Ishikawa (cell line): ENCODE measurements around the gene KLF2.

Source experiments
- CEBPB ChIP-seq: IDR thresholded peaks from 2 replicates; pipeline ENCODE4 v1.6.1; 2012
- CREB1 ChIP-seq: IDR thresholded peaks from 2 replicates; pipeline ENCODE4 v1.6.1; 2012; ENCODE audit warnings: low read depth
- EGR1 ChIP-seq: IDR thresholded peaks from 2 replicates; pipeline ENCODE4 v1.6.1; 2012
- EP300 ChIP-seq: IDR thresholded peaks from 2 replicates; pipeline ENCODE4 v1.6.1; 2012; ENCODE audit warnings: borderline replicate concordance
- FOXM1 ChIP-seq: IDR thresholded peaks from 2 replicates; pipeline ENCODE4 v1.6.1; 2012; ENCODE audit warnings: low read depth, borderline replicate concordance
- NFIC ChIP-seq: IDR thresholded peaks from 2 replicates; pipeline ENCODE4 v1.6.1; 2012
- RAD21 ChIP-seq: IDR thresholded peaks from 2 replicates; pipeline ENCODE4 v1.6.1; 2012; ENCODE audit warnings: low read depth
- TAF1 ChIP-seq: IDR thresholded peaks from 2 replicates; pipeline ENCODE4 v1.6.1; 2012; ENCODE audit warnings: low read depth, mild to moderate bottlenecking
- TCF12 ChIP-seq: IDR thresholded peaks from 2 replicates; pipeline ENCODE4 v1.6.1; 2012; ENCODE audit warnings: low read depth
- TEAD4 ChIP-seq: IDR thresholded peaks from 2 replicates; pipeline ENCODE4 v1.6.1; 2012
- YY1 ChIP-seq: IDR thresholded peaks from 2 replicates; pipeline ENCODE4 v1.6.1; 2012; ENCODE audit warnings: low read depth
- ZBTB7A ChIP-seq: IDR thresholded peaks from 2 replicates; pipeline ENCODE4 v1.6.1; 2012; ENCODE audit warnings: low read depth
- TF ChIP-seq, protein P1 (sequence below): IDR thresholded peaks from 2 replicates; pipeline ENCODE4 v1.6.1; 2012
- TF ChIP-seq, protein P2 (sequence below): IDR thresholded peaks from 2 replicates; pipeline ENCODE4 v1.6.1; 2012
- TF ChIP-seq, protein P3 (sequence below): IDR thresholded peaks from 2 replicates; pipeline ENCODE4 v1.6.1; 2012; ENCODE audit warnings: low read depth, mild to moderate bottlenecking

The KLF2 gene

DNA sequence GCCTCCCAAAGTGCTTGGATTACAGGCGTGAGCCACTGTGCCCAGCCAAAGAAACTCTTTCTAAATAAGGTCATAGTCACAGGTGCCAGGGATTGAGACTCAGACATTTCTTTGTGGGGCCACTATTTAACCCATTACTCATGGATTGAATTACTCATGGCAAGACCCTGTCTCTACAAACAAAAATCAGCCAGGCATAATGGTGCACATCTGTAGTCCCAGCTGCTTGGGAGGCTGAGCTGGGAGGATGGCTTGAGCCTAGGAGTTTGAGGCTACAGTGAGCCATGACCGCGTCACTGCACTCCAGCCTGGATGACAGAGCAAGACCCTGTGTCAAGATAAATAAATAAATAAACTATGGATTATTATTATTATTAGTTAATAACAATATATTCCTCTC lies 3.6 kb upstream of the KLF2 start:
- TF ChIP-seq EGR1 (no peak), ZBTB7A (no peak), TCF12 (no peak), YY1 (no peak), CREB1 (no peak), TEAD4 (no peak), TAF1 (no peak), CEBPB (no peak), EP300 (no peak), FOXM1 (no peak), RAD21 (no peak), NFIC (no peak)
- TF ChIP-seq, protein P1, sequence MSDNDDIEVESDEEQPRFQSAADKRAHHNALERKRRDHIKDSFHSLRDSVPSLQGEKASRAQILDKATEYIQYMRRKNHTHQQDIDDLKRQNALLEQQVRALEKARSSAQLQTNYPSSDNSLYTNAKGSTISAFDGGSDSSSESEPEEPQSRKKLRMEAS, result no peak
- TF ChIP-seq, protein P2, sequence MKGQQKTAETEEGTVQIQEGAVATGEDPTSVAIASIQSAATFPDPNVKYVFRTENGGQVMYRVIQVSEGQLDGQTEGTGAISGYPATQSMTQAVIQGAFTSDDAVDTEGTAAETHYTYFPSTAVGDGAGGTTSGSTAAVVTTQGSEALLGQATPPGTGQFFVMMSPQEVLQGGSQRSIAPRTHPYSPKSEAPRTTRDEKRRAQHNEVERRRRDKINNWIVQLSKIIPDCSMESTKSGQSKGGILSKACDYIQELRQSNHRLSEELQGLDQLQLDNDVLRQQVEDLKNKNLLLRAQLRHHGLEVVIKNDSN, result no peak
- TF ChIP-seq, protein P3, sequence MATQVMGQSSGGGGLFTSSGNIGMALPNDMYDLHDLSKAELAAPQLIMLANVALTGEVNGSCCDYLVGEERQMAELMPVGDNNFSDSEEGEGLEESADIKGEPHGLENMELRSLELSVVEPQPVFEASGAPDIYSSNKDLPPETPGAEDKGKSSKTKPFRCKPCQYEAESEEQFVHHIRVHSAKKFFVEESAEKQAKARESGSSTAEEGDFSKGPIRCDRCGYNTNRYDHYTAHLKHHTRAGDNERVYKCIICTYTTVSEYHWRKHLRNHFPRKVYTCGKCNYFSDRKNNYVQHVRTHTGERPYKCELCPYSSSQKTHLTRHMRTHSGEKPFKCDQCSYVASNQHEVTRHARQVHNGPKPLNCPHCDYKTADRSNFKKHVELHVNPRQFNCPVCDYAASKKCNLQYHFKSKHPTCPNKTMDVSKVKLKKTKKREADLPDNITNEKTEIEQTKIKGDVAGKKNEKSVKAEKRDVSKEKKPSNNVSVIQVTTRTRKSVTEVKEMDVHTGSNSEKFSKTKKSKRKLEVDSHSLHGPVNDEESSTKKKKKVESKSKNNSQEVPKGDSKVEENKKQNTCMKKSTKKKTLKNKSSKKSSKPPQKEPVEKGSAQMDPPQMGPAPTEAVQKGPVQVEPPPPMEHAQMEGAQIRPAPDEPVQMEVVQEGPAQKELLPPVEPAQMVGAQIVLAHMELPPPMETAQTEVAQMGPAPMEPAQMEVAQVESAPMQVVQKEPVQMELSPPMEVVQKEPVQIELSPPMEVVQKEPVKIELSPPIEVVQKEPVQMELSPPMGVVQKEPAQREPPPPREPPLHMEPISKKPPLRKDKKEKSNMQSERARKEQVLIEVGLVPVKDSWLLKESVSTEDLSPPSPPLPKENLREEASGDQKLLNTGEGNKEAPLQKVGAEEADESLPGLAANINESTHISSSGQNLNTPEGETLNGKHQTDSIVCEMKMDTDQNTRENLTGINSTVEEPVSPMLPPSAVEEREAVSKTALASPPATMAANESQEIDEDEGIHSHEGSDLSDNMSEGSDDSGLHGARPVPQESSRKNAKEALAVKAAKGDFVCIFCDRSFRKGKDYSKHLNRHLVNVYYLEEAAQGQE, result no peak

DNA sequence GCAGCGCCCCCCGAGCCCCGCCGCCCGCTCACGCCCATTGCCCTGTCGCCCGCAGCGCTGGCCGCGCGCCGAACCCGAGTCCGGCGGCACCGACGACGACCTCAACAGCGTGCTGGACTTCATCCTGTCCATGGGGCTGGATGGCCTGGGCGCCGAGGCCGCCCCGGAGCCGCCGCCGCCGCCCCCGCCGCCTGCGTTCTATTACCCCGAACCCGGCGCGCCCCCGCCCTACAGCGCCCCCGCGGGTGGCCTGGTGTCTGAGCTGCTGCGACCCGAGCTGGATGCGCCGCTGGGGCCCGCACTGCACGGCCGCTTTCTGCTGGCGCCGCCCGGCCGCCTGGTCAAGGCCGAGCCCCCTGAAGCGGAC lies 518 bp downstream of the KLF2 start:
- TF ChIP-seq RAD21 (no peak), FOXM1 (no peak), TCF12 (no peak), CREB1 (no peak), EGR1 (no peak), TEAD4 (no peak), CEBPB (no peak), EP300 (no peak), NFIC (no peak), ZBTB7A (no peak), TAF1 (no peak)
- TF ChIP-seq, protein P1, result no peak
- TF ChIP-seq, protein P2, result no peak
- TF ChIP-seq, protein P3, result no peak

DNA sequence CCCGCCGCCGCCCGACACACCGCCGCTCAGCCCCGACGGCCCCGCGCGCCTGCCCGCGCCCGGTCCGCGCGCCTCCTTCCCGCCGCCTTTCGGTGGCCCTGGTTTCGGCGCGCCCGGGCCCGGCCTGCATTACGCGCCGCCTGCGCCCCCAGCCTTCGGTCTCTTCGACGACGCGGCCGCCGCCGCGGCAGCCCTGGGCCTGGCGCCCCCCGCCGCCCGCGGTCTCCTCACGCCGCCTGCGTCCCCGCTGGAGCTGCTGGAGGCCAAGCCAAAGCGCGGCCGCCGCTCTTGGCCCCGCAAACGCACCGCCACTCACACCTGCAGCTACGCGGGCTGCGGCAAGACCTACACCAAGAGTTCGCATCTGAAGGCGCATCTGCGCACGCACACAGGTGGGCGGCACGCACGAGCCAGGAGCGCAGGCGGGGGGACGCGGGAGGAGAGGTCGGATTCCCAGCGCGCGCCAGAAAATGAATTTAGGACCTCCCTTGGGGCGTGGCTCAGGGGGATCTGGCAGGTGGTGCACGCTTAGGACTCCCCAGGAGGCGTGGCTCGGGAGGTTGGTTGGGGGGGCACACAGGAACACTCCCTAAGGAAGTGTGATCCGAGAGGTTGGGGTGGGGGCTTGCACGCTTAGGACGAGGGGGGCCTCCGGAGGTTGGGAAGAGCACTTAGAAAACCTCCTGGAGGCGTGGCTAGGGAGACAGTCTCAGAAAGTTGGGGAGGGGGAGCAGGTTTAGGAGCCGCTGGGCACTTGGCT lies 1.2 kb downstream of the KLF2 start:
- TF ChIP-seq ZBTB7A (no peak), FOXM1 (no peak), RAD21 (no peak), TEAD4 (no peak), TAF1 (no peak), CREB1 (no peak), TCF12 (no peak), EP300 (no peak)
- TF ChIP-seq, protein P1, result no peak

DNA sequence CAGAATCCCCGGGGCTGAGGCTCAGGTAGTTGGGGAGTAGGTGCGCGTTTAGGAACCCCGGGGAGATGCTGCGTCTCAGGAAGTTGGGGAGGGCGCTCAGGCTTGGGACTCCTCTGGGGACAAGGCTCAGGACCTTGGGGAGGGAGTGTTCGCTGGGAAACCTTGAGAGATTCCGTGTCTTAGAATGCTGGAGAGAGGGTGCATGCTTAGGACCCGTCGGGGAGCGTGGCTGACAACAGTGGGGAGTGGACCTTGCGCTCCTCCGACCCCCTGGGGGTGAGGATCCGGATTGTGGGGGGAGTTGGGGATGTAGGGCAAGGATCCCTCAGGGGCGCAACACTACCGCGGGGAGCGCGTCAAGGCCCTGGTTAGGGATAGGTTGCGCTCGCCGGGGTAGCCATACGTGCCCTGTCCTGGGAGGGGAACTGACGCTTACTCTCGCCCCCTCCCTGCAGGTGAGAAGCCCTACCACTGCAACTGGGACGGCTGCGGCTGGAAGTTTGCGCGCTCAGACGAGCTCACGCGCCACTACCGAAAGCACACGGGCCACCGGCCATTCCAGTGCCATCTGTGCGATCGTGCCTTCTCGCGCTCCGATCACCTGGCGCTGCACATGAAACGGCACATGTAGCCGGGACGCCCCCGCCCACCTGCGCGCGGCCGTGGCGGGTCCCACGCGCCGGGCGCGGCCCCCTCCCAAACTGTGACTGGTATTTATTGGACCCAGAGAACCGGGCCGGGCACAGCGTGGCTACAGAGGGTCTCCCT lies 2.0 kb downstream of the KLF2 start:
- no peak for TF ChIP-seq ZBTB7A
- TF ChIP-seq, protein P1, result no peak
- no peak for TF ChIP-seq TCF12
- no peak for TF ChIP-seq CEBPB
- TF ChIP-seq TAF1, result no peak
- TF ChIP-seq, protein P3, result no peak
- no peak for TF ChIP-seq FOXM1
- no peak for TF ChIP-seq YY1
- no peak for TF ChIP-seq NFIC
- TF ChIP-seq, protein P2, result no peak
- no peak for TF ChIP-seq EGR1
- no peak for TF ChIP-seq RAD21
- no peak for TF ChIP-seq TEAD4
- no peak for TF ChIP-seq EP300
- TF ChIP-seq CREB1, result no peak
